WTC11 (cell line): ENCODE results near the gene CXXC4. TPM values are rescaled to one million over a fixed set of nuclear protein-coding genes. Genes with fewer than 3 reads are reported as not detected.
A peak's percentile ranks its signal among the peaks of the same experiment; 100 is the strongest.

Experiments
- ATAC-seq: fragments of 200-7000 bp; cut with Tn5 transposase; 2 replicates; pipeline ENCODE4 v1.10.0; 2021; ENCODE audit warnings: mild to moderate bottlenecking, moderate library complexity
- CTCF ChIA-PET: fragments of 300-600 bp; sonication (Branson Sonifier 250); formaldehyde crosslinking; loops from one replicate; lab custom pipeline; 2021; ENCODE audit warnings: antibody characterized with exemption; lab: Charles Lee
- POLR2A ChIA-PET: fragments of 350-600 bp; sonication (Branson Sonifier 250); formaldehyde crosslinking; loops from one replicate; lab custom pipeline; 2021; ENCODE audit warnings: antibody characterized with exemption; lab: Charles Lee
- DNase-seq: peaks from one replicate; pipeline ENCODE4 v3.0.0; 2021; ENCODE audit warnings: low spot score
- H3K27ac Mint-ChIP-seq: 2 replicates; pipeline ENCODE4 v1.8.0; 2021; ENCODE audit warnings: mixed read lengths
- H3K27me3 Mint-ChIP-seq: 2 replicates; pipeline ENCODE4 v1.8.0; 2021; ENCODE audit warnings: low read depth, mild to moderate bottlenecking, moderate library complexity, mixed read lengths
- H3K36me3 Mint-ChIP-seq: 2 replicates; pipeline ENCODE4 v1.8.0; 2021; ENCODE audit warnings: mixed read lengths
- H3K4me1 Mint-ChIP-seq: 2 replicates; pipeline ENCODE4 v1.8.0; 2022; ENCODE audit warnings: mixed read lengths
- H3K4me3 Mint-ChIP-seq: 2 replicates; pipeline ENCODE4 v1.8.0; 2021; ENCODE audit warnings: mild to moderate bottlenecking, moderate library complexity, mixed read lengths
- H3K9me3 Mint-ChIP-seq: 2 replicates; pipeline ENCODE4 v1.8.0; 2021; ENCODE audit warnings: mixed read lengths
- ATF2 ChIP-seq: sonication (generic); formaldehyde crosslinking; IDR thresholded peaks from 2 replicates; pipeline ENCODE4 v1.8.1; 2022; ENCODE audit warnings: low read depth, missing genetic modification reagents, borderline replicate concordance
- GABPB1 ChIP-seq: sonication (generic); formaldehyde crosslinking; IDR thresholded peaks from 2 replicates; pipeline ENCODE4 v1.8.1; 2023; ENCODE audit warnings: mild to moderate bottlenecking, missing genetic modification reagents
- HMGXB4 ChIP-seq: sonication (generic); formaldehyde crosslinking; IDR thresholded peaks from 2 replicates; pipeline ENCODE4 v1.8.1; 2023; ENCODE audit warnings: mild to moderate bottlenecking, moderate library complexity, missing genetic modification reagents
- NFATC4 ChIP-seq: fragments of 250-450 bp; sonication (Bioruptor Pico); IDR thresholded peaks from 2 replicates; pipeline ENCODE4 v1.9.0; 2021; ENCODE audit warnings: mild to moderate bottlenecking
- OVOL2 ChIP-seq: fragments of 250-450 bp; sonication (Bioruptor Pico); IDR thresholded peaks from 2 replicates; pipeline ENCODE4 v1.9.0; 2021; ENCODE audit warnings: mild to moderate bottlenecking, borderline replicate concordance
- PREB ChIP-seq: sonication (generic); formaldehyde crosslinking; IDR thresholded peaks from 2 replicates; pipeline ENCODE4 v1.8.1; 2022; ENCODE audit warnings: mild to moderate bottlenecking, missing genetic modification reagents, moderate library complexity, borderline replicate concordance
- SOX15 ChIP-seq: fragments of 250-450 bp; sonication (Bioruptor Pico); IDR thresholded peaks from 2 replicates; pipeline ENCODE4 v1.9.0; 2021; ENCODE audit warnings: mild to moderate bottlenecking
- TP53 ChIP-seq: sonication (generic); formaldehyde crosslinking; IDR thresholded peaks from 2 replicates; pipeline ENCODE4 v1.8.1; 2023; ENCODE audit warnings: mild to moderate bottlenecking, missing genetic modification reagents
- USF1 ChIP-seq: sonication (generic); formaldehyde crosslinking; IDR thresholded peaks from 2 replicates; pipeline ENCODE4 v1.8.0; 2022; ENCODE audit warnings: mild to moderate bottlenecking, missing genetic modification reagents
- ZBTB21 ChIP-seq: sonication (generic); formaldehyde crosslinking; IDR thresholded peaks from 2 replicates; pipeline ENCODE4 v1.8.1; 2023; ENCODE audit warnings: mild to moderate bottlenecking, missing genetic modification reagents, borderline replicate concordance
- ZNF121 ChIP-seq: sonication (generic); formaldehyde crosslinking; IDR thresholded peaks from 2 replicates; pipeline ENCODE4 v1.8.0; 2023; ENCODE audit warnings: missing genetic modification reagents
- ZNF138 ChIP-seq: sonication (generic); formaldehyde crosslinking; conservative IDR thresholded peaks from 2 replicates; pipeline ENCODE4 v1.8.1; 2022; ENCODE audit warnings: mild to moderate bottlenecking, moderate library complexity, missing genetic modification reagents
- ZNF281 ChIP-seq: sonication (generic); formaldehyde crosslinking; IDR thresholded peaks from 2 replicates; pipeline ENCODE4 v1.8.0; 2023; ENCODE audit warnings: mild to moderate bottlenecking, missing genetic modification reagents
- ZNF423 ChIP-seq: fragments of 250-450 bp; sonication (Bioruptor Pico); IDR thresholded peaks from 2 replicates; pipeline ENCODE4 v2.1.2; 2022; ENCODE audit warnings: mild to moderate bottlenecking, moderate library complexity
- ZNF425 ChIP-seq: fragments of 250-450 bp; sonication (Bioruptor Pico); conservative IDR thresholded peaks from 2 replicates; pipeline ENCODE4 v1.9.0; 2021; ENCODE audit warnings: mild to moderate bottlenecking
- ZNF532 ChIP-seq: fragments of 250-450 bp; sonication (Bioruptor Pico); IDR thresholded peaks from 2 replicates; pipeline ENCODE4 v1.9.0; 2021; ENCODE audit warnings: mild to moderate bottlenecking, borderline replicate concordance
- total RNA-seq: library from RNA; stranded (reverse); gene quantifications from 3 replicates; pipeline ENCODE4 v1.2.3, GENCODE V29; 2021

Gene CXXC4
- total RNA-seq, 1 experiment from 2014 or later, result 2.4 TPM

GRCh38 chr4:104424475-104424941, 70.2 kb downstream of the CXXC4 start:
- ATAC-seq (no peak), DNase-seq (no peak)
- H3K27ac Mint-ChIP-seq, result 0 out of 2 replicates have a peak overlapping the region, but pooled peaks have one; percentile 64
- peaks cover 34% of the 10 kb centered on the region for H3K4me1 Mint-ChIP-seq
- H3K27me3 Mint-ChIP-seq, result no peaks in the 10 kb centered on the region
- CTCF ChIA-PET, result no interaction called here
- no peak overlapping the region for H3K4me3 Mint-ChIP-seq
- peaks cover 18% of the 10 kb centered on the region for H3K9me3 Mint-ChIP-seq
- H3K36me3 Mint-ChIP-seq, result peaks cover 14% of the 10 kb centered on the region; the same call in 1 of the 2 replicates
- POLR2A ChIA-PET, result no interaction called here
- TF ChIP-seq ZNF281, result no peak
- no peak for TF ChIP-seq PREB (CRISPR knock-in tag)
- TF ChIP-seq USF1 (CRISPR knock-in tag), result no peak
- no peak for TF ChIP-seq ZBTB21 (CRISPR knock-in tag)
- no peak for TF ChIP-seq NFATC4
- no peak for TF ChIP-seq OVOL2
- no peak for TF ChIP-seq TP53 (CRISPR knock-in tag)
- TF ChIP-seq ZNF423, result no peak
- no peak for TF ChIP-seq ZNF121 (CRISPR knock-in tag)
- TF ChIP-seq ZNF425 (CRISPR knock-in tag), result no peak
- TF ChIP-seq HMGXB4 (CRISPR knock-in tag), result no peak
- no peak for TF ChIP-seq GABPB1
- no peak for TF ChIP-seq ATF2 (CRISPR knock-in tag)
- TF ChIP-seq ZNF138 (CRISPR knock-in tag), result no peak
- TF ChIP-seq SOX15 (CRISPR knock-in tag), result no peak
- no peak for TF ChIP-seq ZNF532 (CRISPR knock-in tag)
